ENCODE measurements around the gene CTNNAL1. TPM values are rescaled to one million over a fixed set of nuclear protein-coding genes. Genes with fewer than 3 reads are reported as not detected.
"Not testable (repeated sequence)": the region's sequence is repeated elsewhere in the genome, so short reads cannot be mapped to it uniquely, and the experiment has no call there.

CTNNAL1 gene
- total RNA-seq, 4 donors from 2014 or later: 17.8 to 75.4 (median 44.8) TPM

- Histone ChIP-seq H3K9me3 (no peaks in the 10 kb centered on the region), H3K4me3 (no peak overlapping the region), H3K36me3 (peaks cover 2 to 12% of the 10 kb centered on the region in 2 donors), H3K27ac (no peak overlapping the region), H3K27me3 (no peaks in the 10 kb centered on the region), H3K4me1 (peaks cover 8 to 9% of the 10 kb centered on the region in 2 donors)
- in situ Hi-C loops (cut with MboI; ENCODE audit: low sequenced_read_pairs in 4 of 4) (loop anchor here in 1 of 4 donors (25.0 kb wide), 1 partner anchor 112 kb away; the partner anchor contains the start of genes ACTL7A and ACTL7B), intact Hi-C loops (cut with DNase I; ENCODE audit: low total_unique reads) (no loop called here)
- DNase-seq (no peak), ATAC-seq (peak; percentile 39 to 60)
- no peak for TF ChIP-seq POLR2A (IDR thresholded peaks at IDR 0.05)
- no peak for TF ChIP-seq CTCF (IDR thresholded peaks at IDR 0.05 in 4 of 5, conservative IDR thresholded peaks at IDR 0.05 in 1 of 5)
Measured at GRCh38 chr9:108973895-108974294, 39.4 kb downstream of the CTNNAL1 start.

- H3K27ac ChIP-seq: no peak overlapping the region
- TF ChIP-seq CTCF (IDR thresholded peaks at IDR 0.05 in 4 of 5, conservative IDR thresholded peaks at IDR 0.05 in 1 of 5) (no peak), POLR2A (IDR thresholded peaks at IDR 0.05) (no peak)
- ATAC-seq: no peak
- no peak for DNase-seq
- intact Hi-C loops (cut with DNase I; ENCODE audit: low total_unique reads) (no loop called here), in situ Hi-C loops (cut with MboI; ENCODE audit: low sequenced_read_pairs in 4 of 4) (loop anchor here in 1 of 4 donors (25.0 kb wide), 1 partner anchor 110 kb away; the partner anchor contains the start of genes ACTL7A and ACTL7B)
- H3K27me3 ChIP-seq: no peaks in the 10 kb centered on the region
- peaks cover 0 to 3% of the 10 kb centered on the region in 2 donors for H3K36me3 ChIP-seq
- peaks cover 8 to 9% of the 10 kb centered on the region in 2 donors for H3K4me1 ChIP-seq
- no peaks in the 10 kb centered on the region for H3K9me3 ChIP-seq
- no peak overlapping the region for H3K4me3 ChIP-seq
Measured at GRCh38 chr9:108972626-108973209, 40.6 kb downstream of the CTNNAL1 start.

- Histone ChIP-seq H3K4me1 (peaks cover 8 to 9% of the 10 kb centered on the region in 2 donors), H3K27me3 (no peaks in the 10 kb centered on the region), H3K36me3 (peaks cover 0 to 3% of the 10 kb centered on the region in 2 donors), H3K27ac (no peak overlapping the region), H3K9me3 (no peaks in the 10 kb centered on the region), H3K4me3 (no peak overlapping the region)
- TF ChIP-seq POLR2A (IDR thresholded peaks at IDR 0.05) (no peak), CTCF (IDR thresholded peaks at IDR 0.05 in 4 of 5, conservative IDR thresholded peaks at IDR 0.05 in 1 of 5) (no peak)
- in situ Hi-C loops (cut with MboI; ENCODE audit: low sequenced_read_pairs in 4 of 4) (loop anchor here in 1 of 4 donors (25.0 kb wide), 1 partner anchor 110 kb away; the partner anchor contains the start of genes ACTL7A and ACTL7B), intact Hi-C loops (cut with DNase I; ENCODE audit: low total_unique reads) (no loop called here)
- ATAC-seq (no peak), DNase-seq (no peak)
Measured at GRCh38 chr9:108972186-108972585, 41.1 kb downstream of the CTNNAL1 start.

- in situ Hi-C loops (cut with MboI; ENCODE audit: low sequenced_read_pairs in 4 of 4): loop anchor here in 1 of 4 donors (25.0 kb wide), 1 partner anchor 109 kb away; the partner anchor contains the start of genes ACTL7A and ACTL7B
Measured at GRCh38 chr9:108971392-108971791, 41.9 kb downstream of the CTNNAL1 start.

GRCh38 chr9:108967916-108968315, 45.4 kb downstream of the CTNNAL1 start:
- DNase-seq: no peak
- TF ChIP-seq CTCF (IDR thresholded peaks at IDR 0.05 in 4 of 5, conservative IDR thresholded peaks at IDR 0.05 in 1 of 5): no peak
- no peak for TF ChIP-seq POLR2A (IDR thresholded peaks at IDR 0.05)
- Histone ChIP-seq H3K36me3 (no peaks in the 10 kb centered on the region), H3K27ac (no peak overlapping the region), H3K4me3 (no peak overlapping the region), H3K4me1 (no peaks in the 10 kb centered on the region), H3K9me3 (no peaks in the 10 kb centered on the region), H3K27me3 (no peaks in the 10 kb centered on the region)
- ATAC-seq: no peak
- in situ Hi-C loops (cut with MboI; ENCODE audit: low sequenced_read_pairs in 4 of 4) (loop anchor here in 1 of 4 donors (25.0 kb wide), 1 partner anchor 106 kb away; the partner anchor contains the start of genes ACTL7A and ACTL7B), intact Hi-C loops (cut with DNase I; ENCODE audit: low total_unique reads) (no loop called here)

More at GRCh38 chr9:108971392-108971791, 41.9 kb downstream of the CTNNAL1 start:
- intact Hi-C loops (cut with DNase I; ENCODE audit: low total_unique reads); DNase-seq; ATAC-seq; H3K27ac ChIP-seq; H3K9me3 ChIP-seq; H3K27me3 ChIP-seq; H3K4me3 ChIP-seq; H3K4me1 ChIP-seq; H3K36me3 ChIP-seq: not testable (repeated sequence)

All from gastrocnemius medialis (tissue), 4 donors.